CD4-positive, alpha-beta T cell treated with Interleukin-12 subunit alpha and Interleukin-12 subunit beta, for 1 hour (primary cell): ENCODE data around the gene METTL22.

Experiments used
- DNase-seq: peaks from one replicate; pipeline ENCODE4 v3.0.0-alpha.2; 2020

The METTL22 gene, protein sequence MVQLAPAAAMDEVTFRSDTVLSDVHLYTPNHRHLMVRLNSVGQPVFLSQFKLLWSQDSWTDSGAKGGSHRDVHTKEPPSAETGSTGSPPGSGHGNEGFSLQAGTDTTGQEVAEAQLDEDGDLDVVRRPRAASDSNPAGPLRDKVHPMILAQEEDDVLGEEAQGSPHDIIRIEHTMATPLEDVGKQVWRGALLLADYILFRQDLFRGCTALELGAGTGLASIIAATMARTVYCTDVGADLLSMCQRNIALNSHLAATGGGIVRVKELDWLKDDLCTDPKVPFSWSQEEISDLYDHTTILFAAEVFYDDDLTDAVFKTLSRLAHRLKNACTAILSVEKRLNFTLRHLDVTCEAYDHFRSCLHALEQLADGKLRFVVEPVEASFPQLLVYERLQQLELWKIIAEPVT

DNA sequence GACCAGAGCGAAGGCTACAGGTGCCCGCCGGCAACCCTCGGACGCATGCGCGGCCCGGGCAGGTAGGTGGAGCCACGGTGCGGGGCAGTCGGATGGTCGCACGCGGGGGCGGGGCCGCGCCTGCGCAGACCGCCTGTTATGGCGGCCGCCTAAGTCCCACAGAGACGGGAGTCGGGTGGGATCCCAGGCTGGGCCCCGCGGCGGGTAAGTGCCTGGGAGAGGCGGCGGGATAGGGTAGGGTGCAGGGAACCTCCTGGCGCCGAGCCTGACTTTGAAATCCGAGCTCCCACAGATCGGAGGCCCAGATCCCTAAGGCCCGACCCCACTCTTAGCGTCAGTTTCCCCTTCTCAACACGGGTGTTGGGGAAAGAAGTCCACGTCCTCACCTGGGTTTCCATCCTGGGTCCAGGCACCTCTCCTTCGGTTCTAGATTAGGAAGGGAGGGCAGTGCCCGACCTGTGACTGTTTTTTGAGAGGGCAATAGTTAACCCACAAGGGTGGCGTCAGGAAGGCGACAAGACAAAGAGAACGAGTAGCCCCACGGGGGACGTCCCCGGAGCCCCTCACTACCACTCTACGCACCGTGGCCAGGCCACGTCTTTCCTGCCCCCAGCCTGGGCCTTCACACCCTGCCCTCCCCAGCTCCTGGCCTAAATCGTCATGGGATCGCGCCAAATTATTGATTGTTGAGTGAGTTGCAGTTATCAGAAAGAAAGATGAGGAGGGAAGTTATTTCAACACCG, at the start of gene METTL22:
TSS of gene METTL22 (plus strand) at position 127 of the 743 bp plus-strand sequence. CDS start 3,968 bp downstream, outside the sequence.
- peak; percentile 93 for DNase-seq

DNA sequence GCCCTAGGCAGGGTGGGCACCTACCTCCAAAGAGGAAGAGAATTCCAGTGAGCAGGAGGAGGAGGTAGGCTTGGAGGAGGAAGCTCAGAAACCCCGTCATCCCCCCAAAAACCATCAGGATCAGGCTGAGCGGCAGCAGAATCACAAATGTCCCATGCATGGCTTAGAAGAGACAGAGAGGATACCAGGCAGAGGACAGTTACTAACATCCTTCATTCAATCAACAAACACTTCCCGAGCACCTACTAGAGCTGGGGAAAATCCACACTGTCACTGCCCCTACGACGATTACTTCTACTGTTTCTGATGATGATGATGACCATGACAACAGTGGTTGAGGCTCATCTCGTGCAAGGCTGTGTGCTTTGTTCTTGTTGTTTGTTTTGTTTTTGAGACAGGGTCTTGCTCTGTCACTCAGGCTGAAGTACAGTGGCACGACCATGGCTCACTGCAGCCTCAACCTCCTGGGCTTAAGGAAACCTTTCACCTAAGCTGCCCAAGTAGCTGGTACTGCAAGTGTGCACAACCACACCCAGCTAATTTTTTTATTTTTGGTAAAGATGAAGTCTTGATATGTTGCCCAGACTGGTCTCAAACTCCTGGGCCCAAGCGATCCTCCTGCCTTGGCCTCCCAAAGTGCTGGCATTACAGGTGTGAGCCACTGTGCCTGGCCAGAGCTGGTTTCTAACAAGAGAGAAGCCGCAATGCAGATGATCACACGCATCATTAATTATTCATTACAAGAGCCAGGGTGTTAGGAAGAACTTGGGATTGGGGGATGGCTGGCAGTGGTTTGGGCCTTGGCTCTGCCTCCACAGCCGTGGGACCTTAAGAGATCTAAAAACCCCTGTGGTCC, 49.2 kb upstream of the METTL22 start:
- no peak for DNase-seq

DNA sequence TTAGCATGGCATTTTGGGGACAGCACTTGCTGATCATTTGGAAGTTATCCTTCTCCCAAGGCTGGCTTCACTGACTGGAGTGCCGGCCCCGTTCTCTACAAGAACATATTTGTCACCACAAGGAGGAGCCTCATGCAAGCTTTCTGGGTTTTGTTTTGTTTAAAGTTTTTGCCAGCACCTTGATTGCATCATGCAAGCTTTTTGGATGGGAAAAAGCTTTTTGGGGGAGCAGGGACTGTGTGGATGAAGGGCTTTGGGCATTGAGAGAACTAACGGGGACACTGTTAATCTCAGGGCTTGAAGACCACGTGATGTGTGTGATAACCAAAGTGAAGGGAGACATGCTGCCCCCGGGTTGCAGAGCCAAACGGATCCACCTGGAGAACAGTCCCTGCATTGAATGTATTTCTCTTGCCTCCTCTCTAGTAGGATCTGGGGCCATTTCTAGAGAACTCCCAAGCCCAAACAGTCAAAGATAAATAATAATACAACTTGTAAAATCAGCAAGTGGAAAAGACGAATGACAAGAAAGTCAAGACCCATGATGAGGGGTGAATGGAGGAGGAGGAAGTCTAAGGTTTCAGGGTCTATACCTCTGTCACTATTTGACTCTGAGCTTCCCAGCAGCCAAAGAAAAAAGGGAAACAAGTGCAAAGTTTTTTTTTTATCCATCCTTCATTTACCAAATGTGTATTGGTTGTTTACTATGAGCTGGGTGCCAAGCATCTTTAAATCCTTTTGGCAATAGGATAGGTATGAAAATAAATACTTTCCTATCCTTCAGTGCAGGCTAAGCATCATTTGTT, 48.4 kb upstream of the METTL22 start:
- peak; percentile 12 for DNase-seq

DNA sequence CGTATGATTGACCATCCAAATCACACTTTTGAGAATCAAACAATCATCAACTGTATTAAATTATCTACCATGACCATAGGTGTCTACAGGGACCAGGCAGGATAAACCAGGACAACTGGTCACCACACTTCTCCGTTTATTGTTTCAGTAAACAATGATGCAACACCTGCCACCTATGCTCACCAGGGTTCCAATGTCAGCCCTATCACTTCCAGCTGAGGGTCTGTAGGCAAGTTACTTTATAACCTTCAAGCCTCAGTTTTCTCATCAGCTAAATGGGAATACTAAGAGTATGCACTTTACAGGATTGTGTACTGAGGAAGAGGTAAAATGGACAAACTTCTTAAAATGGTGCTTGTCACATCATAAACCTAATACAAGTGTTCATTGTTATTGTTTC, 46.1 kb upstream of the METTL22 start:
- no peak for DNase-seq

DNA sequence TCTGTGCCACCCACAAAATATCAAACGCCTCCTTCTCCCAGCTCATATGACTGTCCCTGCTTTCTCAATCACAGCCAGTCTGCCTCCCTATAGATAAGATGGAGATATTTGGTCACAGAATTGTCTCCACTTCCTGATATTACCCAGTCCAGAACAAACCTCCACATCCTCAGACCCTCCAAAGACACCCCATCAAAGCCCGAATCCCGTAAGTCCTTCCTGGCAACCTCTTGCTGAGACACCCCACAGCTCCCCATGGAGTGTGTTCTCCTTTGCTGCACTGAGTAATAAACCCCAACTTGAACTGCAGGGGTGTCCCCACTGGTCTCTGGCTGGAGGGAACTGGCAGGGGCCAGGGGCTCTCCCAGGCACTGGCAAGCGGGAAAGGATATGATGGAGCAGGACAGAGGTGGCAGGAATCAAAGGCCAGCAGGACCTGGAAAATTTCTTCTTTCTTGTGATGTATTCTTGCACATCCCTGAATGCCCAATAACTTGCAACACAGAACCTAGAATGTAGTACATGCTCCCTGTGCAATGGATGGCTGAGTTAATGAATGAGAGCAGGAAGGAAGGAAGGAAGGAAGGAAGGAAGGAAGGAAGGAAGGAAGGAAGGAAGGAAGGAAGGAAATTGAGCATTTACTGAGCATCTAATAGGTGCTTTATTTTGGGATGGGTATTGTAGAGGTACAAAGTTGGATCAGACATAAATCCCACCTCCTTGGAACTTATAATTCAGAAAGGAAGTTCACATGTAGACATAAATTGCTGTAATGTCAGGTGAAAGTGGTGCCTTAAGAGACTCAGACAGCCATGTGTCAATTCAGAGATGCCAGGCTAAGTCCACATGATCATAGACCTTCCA, 45.1 kb upstream of the METTL22 start:
- no peak for DNase-seq

DNA sequence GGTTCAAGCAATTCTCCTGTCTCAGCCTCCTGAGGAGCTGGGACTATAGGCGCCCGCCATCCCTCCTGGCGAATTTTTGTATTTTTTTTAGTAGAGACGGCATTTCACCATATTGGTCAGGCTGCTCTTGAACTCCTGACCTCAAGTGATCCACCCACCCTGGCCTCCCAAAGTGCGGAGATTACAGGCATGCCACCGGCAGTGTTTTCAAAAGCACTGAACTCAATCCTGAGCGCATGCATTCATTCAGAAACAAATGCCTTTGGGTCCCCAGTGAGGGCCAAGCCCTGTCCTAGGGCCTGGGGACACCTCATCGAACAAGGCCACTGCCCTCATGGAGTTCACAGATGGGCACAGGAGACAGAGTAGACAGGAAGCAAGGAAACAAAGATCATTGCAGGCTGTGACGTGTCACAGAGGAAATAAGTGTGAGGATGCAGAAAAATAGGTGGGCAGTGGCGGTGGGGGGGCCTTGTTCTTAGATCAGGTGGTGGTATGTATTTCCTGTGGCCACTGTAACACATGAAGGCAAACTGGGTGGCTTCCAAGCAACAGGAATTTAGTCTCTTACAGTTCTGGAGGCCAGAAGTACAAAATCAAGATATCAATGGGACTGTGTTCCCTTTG, 43.7 kb upstream of the METTL22 start:
- no peak for DNase-seq

DNA sequence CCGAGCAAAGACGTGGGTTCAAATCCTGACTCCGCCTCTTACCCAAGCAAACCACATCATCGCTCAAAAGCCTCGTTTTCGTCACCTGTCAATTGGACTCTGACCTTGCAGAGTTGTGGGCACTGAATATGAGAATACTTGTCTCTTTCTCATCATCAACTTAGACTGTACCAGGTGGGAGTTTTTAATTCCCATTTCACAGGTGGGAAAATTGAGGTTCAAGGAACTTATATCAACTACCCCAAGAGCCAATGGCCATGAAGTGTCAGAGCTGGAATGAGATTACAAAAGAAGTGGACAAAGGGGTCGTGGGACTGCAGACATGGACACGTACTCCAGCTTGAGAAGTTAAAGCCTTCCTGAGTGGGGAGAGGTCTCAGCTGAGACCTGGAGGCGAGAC, 41.9 kb upstream of the METTL22 start:
- no peak for DNase-seq

DNA sequence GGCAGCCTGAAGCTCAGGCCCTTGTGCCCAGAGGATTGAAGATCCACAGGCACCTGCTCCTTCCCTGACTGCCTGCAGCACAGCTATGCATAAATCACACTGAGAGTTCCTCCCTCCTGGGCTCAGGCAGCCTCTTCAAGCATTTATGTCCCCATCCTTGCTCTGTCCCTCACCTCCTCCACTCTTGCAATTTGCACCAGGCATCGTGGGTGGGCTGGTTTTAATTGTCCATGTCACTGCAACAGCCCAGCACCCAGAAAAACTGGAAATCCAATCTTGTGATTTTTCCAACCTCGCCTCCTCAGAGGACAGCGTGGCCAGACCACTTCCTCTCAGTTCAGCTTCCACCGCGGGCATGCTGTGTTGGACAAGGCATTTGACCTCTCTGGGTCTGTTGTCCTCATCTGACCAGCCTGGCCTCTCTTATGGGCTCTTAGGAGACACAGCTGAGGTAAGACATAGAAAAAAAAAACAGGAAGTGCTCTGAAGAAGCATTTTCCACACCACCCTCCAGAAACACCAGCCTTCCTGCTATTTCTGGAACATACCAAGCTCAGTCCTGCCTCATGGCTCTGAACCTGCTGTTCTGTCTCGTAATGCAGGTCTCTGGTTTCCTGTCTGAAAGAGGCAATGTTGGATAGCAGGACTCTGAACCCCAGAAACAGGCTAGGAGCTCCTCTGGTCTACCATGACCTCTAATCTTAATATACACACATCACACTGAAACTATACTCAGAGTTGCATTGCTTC, 39.5 kb upstream of the METTL22 start:
- DNase-seq: no peak

DNA sequence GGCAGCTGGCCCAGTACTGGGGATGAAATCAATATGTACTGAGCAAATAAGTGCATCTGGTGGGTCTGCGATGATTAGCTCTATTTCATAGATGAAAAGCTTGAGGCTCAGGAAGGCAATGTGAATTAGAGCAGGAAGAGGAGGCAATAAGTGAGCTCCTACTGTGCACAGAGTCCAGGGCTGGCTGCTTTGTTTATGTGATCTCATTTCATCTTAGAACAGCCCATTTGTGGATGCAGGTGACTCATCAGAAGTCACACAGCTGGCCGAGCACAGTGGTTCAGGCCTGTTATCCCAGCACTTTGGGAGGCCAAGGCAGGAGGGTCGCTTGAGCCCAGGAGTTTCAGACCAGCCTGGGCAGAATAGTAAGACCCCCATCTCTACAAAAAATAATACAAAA, 38.3 kb upstream of the METTL22 start:
- no peak for DNase-seq

DNA sequence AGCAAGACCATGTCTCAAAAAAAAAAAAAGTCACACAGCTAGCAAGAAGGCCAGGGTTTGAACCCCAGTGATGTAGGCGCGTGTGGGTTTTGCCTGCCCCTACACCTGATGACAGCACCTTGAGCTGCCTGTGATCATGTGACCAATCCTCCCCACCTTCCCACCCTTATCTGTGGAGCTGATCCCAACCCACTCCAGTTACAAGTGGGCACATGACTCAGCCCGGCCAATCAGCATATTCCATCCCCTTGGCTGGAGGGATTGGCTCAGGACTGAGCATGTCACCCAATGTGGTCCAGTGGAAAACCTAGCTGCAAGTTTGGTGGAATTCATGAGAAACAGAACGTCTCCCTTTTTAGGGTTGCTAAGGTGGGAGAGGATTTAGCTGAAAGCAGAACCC, 37.8 kb upstream of the METTL22 start:
- DNase-seq: no peak

DNA sequence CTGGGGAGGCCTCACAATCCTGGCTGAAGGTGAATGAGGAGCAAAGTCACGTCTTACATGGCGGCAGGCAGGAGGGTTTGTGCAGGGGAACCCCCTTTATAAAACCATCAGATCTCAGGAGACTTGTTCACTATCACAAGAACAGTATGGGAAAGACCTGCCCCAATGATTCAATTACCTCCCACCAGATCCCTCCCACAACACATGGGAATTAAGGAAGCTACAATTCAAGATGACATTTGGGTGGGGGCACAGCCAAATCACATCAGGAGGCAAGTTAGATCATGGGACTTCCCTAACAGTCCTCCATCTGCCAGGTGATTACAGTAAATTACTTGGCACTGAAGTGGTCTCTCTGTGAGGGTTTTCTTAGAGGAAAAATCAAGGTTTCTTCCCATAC, 36.5 kb upstream of the METTL22 start:
- DNase-seq: no peak

DNA sequence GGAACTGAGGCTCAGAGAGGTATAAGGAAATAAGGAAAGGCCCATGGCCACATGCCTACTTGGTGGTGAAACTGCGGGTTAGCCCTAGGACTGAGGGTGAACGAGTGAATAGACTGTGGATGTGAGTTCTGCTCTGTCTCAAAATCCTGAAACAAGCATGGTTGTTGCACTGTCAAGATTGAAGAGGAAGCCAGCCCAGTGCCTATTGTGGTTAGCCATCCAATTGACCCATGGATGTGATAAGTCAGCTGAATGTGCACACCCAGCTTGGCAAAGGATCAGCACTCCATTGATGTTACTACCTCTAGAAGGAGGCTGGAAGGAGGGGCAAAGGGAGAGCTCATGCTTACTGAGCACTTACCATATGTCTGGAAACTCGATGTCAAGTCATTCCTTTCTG, 35.6 kb upstream of the METTL22 start:
- DNase-seq: no peak

DNA sequence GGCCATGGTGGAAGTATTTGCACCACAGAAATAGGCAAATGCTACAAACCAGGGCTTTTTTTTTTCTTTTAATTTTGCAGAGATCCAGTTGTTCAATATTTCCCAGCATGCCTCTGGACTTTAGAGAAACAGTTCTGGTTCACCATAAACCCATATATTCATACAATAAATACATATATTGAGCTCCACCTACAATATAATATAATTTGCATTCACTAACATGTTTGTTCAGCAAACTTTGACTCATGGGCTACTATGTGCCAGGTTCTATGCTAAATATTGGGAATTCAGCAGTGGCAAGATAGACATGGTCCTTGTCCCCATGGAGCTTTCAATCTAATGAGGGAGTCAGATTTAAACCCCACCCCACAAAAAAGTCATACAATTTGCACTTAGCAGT, 34.4 kb upstream of the METTL22 start:
- no peak for DNase-seq

DNA sequence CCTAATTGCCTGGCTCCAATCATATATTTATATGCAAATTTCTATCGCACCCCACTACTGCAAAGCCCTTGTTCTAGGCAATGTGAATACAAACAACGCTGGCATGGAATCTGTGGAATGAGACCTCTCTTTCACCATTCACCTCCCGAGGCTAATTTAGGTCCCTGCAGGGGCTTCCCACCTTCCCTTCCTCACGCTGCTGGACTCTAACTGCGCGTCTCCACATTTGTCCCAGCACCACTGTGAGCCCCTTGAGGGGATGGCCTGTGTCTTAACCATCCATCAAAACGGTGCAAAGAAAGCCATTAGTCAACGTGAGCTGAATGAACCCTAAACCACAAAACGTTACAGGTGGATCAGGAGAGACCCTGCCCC, 32.8 kb upstream of the METTL22 start:
- no peak for DNase-seq

DNA sequence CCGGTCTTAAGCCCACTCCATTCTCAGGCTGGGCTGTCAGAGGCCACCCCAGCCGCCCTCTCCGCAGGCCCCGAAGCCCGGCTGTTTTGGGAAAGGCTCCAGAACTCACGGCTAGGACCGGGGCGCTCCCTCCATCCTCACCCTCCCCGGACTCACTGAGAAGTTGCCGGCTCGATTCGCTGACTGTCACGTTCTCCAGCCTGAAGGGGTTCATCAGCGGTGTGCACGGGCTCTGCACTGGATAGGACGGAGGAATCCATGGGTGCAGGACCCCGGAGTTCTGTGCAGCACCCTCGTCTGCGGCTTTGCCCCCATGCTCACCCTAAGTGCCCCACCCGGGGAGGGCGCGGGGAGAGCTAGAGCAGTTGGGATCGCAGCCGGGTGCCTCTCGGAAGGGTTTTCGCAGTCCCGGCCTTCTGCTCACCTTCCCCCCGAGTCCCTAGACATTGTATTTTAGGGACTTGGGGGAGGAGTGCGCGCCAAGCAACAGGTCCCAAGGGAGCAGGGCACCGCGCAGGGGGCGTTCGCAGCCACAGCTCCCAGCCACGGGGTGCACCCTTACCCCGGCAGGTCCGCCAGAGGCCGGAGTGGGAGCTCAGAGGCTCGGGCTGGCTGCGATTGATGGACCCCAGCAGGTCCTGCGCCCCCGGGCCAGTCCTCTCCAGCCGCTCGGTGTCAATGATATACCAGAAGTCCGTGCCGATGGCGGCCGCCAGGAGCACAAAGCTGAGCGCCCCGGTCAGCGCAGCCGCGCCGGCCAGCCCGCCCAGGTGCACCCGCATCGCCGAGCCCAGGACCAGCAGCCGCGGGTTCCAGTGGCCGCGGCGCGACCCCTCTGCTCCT, 32.2 kb upstream of the METTL22 start:
- no peak for DNase-seq

DNA sequence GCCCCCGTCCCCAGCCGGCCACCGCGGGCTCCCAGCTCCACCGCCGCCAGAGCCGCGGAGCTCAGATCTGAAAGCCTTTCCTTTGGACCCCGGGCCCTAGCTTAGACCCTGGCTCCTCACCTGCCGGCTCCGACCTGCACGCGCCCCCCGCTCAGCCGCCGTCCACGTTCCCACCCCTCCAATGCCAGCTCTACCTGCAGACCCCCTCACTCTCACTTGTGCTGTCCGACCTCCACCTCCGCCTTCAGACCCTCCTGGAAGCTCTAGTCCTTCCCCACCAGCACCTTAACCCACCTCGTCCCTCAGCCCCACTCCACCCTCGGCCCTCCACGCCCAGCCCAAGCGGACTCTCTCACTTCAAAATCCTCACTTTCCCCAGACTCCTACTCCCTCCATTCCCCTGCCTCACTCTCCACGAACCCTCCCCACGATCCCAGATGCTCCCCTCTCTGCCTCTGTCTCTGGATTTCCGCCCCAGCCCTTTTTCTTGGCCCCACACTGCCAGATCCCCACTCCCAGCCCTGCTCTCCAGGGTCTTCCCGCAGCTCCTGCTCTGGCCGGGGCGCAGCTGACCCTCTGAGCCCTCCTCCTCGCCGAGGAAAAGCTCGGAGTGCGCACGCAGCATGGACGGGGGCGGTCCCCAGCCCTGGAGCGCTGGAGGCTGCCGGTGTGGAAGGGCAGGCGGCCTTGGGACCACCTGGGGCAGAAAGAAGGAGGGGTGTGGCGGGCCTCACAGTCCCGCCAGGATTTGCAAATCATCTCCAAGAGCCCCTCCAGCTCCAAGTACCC, 31.4 kb upstream of the METTL22 start, which contains the start of gene TMEM114:
TSS of gene TMEM114 (minus strand) at position 612 of the 789 bp plus-strand sequence. CDS start 673 bp downstream, outside the sequence.
- DNase-seq: no peak

DNA sequence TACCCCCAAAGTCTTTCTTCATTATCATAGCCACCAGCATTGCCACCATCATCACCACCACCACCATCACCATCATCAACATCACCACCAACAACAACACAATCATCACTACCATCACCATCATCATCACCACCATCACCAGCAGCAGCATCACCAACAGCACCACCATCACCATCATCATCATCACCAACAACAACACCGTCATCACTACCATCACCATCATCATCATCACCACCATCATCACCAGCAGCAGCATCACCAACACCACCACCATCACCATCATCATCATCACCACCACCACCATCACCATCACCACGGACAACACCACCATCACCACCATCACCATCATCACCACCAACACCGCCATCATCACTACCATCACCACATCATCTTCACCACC, 30.7 kb upstream of the METTL22 start:
- no peak for DNase-seq

DNA sequence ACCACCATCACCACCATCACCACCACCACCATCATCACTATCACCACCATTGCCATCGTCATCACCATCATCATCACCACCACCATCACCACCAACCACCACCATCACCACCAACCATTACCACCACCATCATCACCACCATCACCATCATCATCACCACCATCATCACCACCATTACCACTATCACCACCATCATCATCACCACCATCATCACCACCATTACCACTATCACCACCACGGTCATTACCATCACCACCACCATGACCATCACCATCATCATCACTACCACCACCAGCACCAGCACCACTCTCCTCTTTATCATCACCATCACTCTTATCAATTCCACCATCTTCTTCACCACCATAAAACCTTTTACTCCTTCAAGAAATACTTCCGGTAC, 30.0 kb upstream of the METTL22 start:
- DNase-seq: no peak
